22Rv1 (cell line): ENCODE data around the gene WDR90.

Source experiments
- H3K27ac ChIP-seq: fragments of 450-650 bp; 2 replicates; pipeline ENCODE4 v1.5.1; 2017
- ZFX ChIP-seq: fragments of 450-650 bp; IDR thresholded peaks from 2 replicates; pipeline ENCODE4 v1.6.1; 2017; ENCODE audit warnings: antibody characterized with exemption, borderline replicate concordance
- TF ChIP-seq, protein P1 (sequence below): fragments of 450-650 bp; IDR thresholded peaks from 2 replicates; pipeline ENCODE4 v1.5.1; 2017; ENCODE audit warnings: mild to moderate bottlenecking

The WDR90 gene

DNA sequence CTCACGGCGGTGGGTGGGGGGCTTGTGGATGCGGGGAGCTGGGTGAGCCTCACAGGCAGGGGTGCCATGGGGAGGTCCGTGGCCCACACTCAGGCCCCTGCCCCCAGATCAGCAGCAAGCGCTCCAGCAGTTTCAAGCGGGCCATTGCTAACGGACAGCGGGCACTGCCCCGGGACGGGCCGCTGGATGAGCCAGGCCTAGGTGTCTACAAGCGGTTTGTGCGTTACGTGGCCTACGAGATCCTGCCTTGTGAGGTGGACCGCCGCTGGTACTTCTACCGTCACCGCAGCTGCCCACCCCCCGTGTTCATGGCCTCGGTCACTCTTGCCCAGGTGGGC, 27.4 kb downstream of the WDR90 start:
- H3K27ac ChIP-seq = peak overlapping the region; percentile 82

GRCh38 chr16:676913-677312, 27.7 kb downstream of the WDR90 start:
- H3K27ac ChIP-seq = peak overlapping the region; percentile 98; the same call in 1 of the 2 replicates
- TF ChIP-seq, protein P1, sequence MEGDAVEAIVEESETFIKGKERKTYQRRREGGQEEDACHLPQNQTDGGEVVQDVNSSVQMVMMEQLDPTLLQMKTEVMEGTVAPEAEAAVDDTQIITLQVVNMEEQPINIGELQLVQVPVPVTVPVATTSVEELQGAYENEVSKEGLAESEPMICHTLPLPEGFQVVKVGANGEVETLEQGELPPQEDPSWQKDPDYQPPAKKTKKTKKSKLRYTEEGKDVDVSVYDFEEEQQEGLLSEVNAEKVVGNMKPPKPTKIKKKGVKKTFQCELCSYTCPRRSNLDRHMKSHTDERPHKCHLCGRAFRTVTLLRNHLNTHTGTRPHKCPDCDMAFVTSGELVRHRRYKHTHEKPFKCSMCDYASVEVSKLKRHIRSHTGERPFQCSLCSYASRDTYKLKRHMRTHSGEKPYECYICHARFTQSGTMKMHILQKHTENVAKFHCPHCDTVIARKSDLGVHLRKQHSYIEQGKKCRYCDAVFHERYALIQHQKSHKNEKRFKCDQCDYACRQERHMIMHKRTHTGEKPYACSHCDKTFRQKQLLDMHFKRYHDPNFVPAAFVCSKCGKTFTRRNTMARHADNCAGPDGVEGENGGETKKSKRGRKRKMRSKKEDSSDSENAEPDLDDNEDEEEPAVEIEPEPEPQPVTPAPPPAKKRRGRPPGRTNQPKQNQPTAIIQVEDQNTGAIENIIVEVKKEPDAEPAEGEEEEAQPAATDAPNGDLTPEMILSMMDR = no peak
- no peak for TF ChIP-seq ZFX

More for the DNA sequence above, 27.4 kb downstream of the WDR90 start:
- TF ChIP-seq ZFX = no peak
- TF ChIP-seq, protein P1 = no peak

DNA sequence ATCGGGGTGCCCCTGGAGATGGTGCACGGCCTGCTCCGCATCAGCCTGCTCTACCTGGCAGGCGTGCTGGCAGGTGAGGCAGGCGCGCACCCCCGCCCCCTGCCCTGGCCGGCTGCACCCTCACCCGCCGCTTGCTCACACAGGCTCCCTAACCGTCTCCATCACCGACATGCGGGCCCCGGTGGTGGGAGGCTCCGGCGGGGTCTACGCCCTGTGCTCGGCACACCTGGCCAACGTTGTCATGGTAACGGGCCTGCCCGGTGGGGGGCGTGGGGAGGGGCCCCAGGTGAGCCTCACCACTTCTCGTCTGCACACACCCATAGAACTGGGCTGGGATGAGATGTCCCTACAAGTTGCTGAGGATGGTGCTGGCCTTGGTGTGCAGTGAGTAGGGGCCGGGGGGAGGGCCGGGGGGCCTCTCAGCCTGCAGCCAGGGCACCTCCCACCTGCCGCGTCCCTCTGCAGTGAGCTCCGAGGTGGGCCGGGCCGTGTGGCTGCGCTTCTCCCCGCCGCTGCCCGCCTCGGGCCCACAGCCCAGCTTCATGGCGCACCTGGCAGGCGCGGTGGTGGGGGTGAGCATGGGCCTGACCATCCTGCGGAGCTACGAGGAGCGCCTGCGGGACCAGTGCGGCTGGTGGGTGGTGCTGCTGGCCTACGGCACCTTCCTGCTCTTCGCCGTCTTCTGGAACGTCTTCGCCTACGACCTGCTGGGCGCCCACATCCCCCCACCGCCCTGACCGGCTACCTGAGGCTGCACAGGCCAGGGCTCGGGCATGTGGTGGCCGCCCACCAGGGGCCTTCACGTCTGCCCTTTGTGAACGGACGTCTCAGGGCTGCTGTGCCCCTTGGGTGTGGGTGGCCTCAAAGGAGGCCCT, 28.4 kb downstream of the WDR90 start:
- H3K27ac ChIP-seq = peak overlapping the region; percentile 98
- TF ChIP-seq, protein P1 = no peak
- TF ChIP-seq ZFX = no peak

- TF ChIP-seq ZFX = no peak
- TF ChIP-seq, protein P1 = no peak
- H3K27ac ChIP-seq = peak overlapping the region; percentile 98
Observed at GRCh38 chr16:678209-678857, 29.2 kb downstream of the WDR90 start.

DNA sequence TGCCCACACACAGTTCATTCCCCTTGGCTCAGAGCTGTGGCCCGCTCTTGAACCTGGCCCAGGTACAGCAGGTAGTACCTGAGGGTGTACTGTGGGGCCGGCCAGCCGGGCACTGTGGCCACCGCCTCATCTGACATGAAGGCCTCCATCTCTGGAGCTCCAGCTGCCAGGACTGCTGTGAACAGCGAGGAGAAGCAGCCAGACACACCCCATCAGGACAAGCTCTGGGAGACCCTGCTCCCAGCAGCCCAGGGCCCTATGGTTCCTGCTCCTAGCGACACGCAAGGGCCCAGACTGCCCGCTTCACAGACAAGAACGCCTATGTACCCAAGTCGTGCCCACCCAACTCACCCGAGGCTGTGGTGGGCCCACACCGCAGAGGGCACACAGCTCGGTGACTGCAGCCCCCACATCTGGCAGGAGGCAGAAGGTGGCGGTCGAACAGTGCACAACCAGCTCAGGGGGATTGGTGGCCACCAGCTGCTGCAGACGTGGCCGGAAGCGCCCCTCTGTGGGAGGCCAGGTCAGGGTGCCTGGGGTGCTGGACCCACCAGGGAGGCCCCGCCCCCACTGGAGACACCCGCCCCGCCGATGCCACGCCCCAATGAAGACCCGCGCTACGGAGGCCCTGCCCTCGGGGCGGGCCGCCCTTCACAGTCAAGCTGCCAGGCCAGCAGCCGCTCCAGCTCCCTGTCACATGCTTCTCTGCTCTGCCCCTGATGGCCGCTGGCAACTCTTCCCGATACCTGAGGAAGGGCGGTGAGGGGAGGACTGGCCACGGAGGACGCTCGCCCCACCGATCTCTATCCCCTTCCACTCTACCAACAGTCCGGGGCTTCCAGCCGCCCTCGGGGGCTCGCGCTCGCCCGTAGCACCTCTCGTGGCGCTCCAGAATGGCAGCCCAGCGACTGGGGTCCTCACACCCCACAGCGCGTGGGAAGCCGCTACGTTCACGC, 30.0 kb downstream of the WDR90 start:
- peak overlapping the region; percentile 98 for H3K27ac ChIP-seq

DNA sequence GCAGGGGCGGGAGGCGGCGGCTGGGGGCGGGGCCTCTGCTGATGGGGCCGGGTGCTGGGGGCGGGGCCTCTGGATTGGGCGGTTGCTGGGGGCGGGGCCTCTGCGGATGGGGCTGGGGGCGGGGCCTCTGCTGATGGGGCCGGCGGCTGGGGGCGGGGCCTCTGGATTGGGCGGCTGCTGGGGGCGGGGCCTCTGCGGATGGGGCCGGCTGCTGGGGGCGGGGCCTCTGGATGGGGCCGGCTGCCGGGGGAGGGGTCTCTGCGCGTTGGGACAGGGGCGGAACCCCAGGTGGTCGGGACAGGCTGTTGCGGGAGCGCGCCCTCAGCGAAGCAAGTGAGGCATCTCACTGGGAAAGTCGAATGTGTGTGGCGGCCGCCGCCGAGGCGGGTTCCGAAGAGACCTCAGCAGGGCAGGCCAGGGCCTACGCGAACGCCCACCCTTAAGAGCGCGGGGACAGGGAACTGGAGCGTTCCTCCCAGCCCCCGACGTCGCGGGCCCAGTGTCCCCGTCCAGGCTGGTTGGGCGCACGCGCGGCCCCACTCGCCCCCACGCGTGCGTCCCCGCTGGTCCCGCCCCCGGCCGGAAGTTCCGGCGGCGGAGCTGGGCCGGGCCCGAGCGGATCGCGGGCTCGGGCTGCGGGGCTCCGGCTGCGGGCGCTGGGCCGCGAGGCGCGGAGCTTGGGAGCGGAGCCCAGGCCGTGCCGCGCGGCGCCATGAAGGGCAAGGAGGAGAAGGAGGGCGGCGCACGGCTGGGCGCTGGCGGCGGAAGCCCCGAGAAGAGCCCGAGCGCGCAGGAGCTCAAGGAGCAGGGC, 30.9 kb downstream of the WDR90 start, which contains the start of gene STUB1:
Gene STUB1 (plus strand): TSS at position 597 of the 811 bp plus-strand sequence. CDS start 116 bp downstream, at position 713.
- peak within 1 kb of the TSS; percentile 98 for H3K27ac ChIP-seq
- TF ChIP-seq, protein P1 = no peak
- TF ChIP-seq ZFX = no peak

More for the DNA sequence above, 30.0 kb downstream of the WDR90 start:
- TF ChIP-seq, protein P1 = no peak
- TF ChIP-seq ZFX = no peak
